ENCODE data around the gene KNSTRN. TPM values are rescaled to one million over a fixed set of nuclear protein-coding genes. Genes with fewer than 3 reads are reported as not detected.

KNSTRN gene
- total and polyA plus RNA-seq, 2 of the 8 experiments (the other 6 are each of a cell fraction or from before 2014, with no cell fraction given), result 25.1 to 79.4 TPM

GRCh38 chr15:40334541-40334940, 48.0 kb upstream of the KNSTRN start (continued):
- TF ChIP-seq CBX8 (IDR thresholded peaks at IDR 0.05; ENCODE audit: borderline replicate concordance, low read depth, low read length) (no peak), RAD21 (IDR thresholded peaks at IDR 0.05 in 1 of 2, conservative IDR thresholded peaks at IDR 0.05 in 1 of 2; ENCODE audit: low read depth in 2 of 2, low read length in 2 of 2) (no peak), MAX (IDR thresholded peaks at IDR 0.05) (no peak), HDAC6 (IDR thresholded peaks at IDR 0.05; ENCODE audit: low read depth, low read length) (no peak), TEAD4 (IDR thresholded peaks at IDR 0.05; ENCODE audit: low read depth, low read length) (no peak)

Measured in H1 (cell line).